HCT116 (cell line): ENCODE data around the gene C3orf20. TPM values are rescaled to one million over a fixed set of nuclear protein-coding genes. Genes with fewer than 3 reads are reported as not detected.

ENCODE experiments used
- ATAC-seq: fragments of 200-7000 bp; cut with Tn5 transposase; 2 replicates; pipeline ENCODE4 v1.9.1; 2020; ENCODE audit warnings: mild to moderate bottlenecking, moderate library complexity
- BruUV-seq: library from RNA; stranded (reverse); fragments of 400-500 nt; replicated peaks from 2 replicates; lab custom pipeline; 2021; lab: Mats Ljungman, UMichigan
- CTCF ChIA-PET: fragments of 300-600 bp; sonication (Branson Sonifier 250); formaldehyde crosslinking; loops from one replicate; lab custom pipeline; 2021; ENCODE audit warnings: antibody characterized with exemption; lab: Charles Lee
- POLR2A ChIA-PET: fragments of 300-600, 350-600 bp; sonication (Branson Sonifier 250); formaldehyde crosslinking; loops from one replicate; lab custom pipeline; 2021; ENCODE audit warnings: antibody characterized with exemption; lab: Charles Lee
- RAD21 ChIA-PET, 2 experiments: fragments of 300-600 bp; sonication (Branson Sonifier 250); formaldehyde crosslinking; loops; one replicate each; lab custom pipeline; 2023; ENCODE audit warnings: low total read pairs in 2 of 2; ENCODE audit not compliant: uncharacterized antibody in 2 of 2, unreplicated experiment in 2 of 2, low non-redundant PET in 1 of 2; lab: Charles Lee
- DNase-seq: peaks from one replicate; pipeline ENCODE4 v3.0.0-alpha.2; 2010; ENCODE audit warnings: low read depth, low spot score
- H2AFZ ChIP-seq: fragments of 200-600 bp; shearing (Covaris generic), sonication (generic); 2 replicates; pipeline ENCODE4 v1.6.1; 2017; ENCODE audit warnings: low read depth, mixed run types, mixed read lengths, antibody characterized with exemption, low read length; ENCODE audit not compliant: poor library complexity, severe bottlenecking
- H3K27ac ChIP-seq: 2 replicates; pipeline ENCODE4 v1.5.1; 2012; ENCODE audit warnings: low read depth, low read length
- H3K27me3 ChIP-seq: fragments of 200-600 bp; sonication (generic); 2 replicates; pipeline ENCODE4 v1.6.1; 2016; ENCODE audit warnings: mixed run types, low read length, mixed read lengths; ENCODE audit not compliant: insufficient read depth
- H3K36me3 ChIP-seq, 2 experiments: fragments of 200-500 bp in 1 of 2; fragments of 200-600 bp in 1 of 2; sonication (Bioruptor generic) in 1 of 2; sonication (generic) in 1 of 2; 2 replicates each; pipeline versions ENCODE4 v1.5.1 to v1.6.1; 2014 to 2016; ENCODE audit warnings: low read length in 2 of 2, inconsistent platforms in 1 of 2, mixed read lengths in 1 of 2, mixed run types in 1 of 2; ENCODE audit not compliant: insufficient read depth in 2 of 2, control insufficient read depth in 1 of 2
- H3K4me1 ChIP-seq, 2 experiments: fragments of 200-600 bp in 1 of 2; sonication (generic) in 1 of 2; 2 replicates each; pipeline versions ENCODE4 v1.5.1 to v1.6.1; 2012 to 2017; ENCODE audit warnings: low read length in 2 of 2, inconsistent platforms in 1 of 2, mild to moderate bottlenecking in 1 of 2, mixed read lengths in 1 of 2, mixed run types in 1 of 2, moderate library complexity in 1 of 2; ENCODE audit not compliant: insufficient read depth in 2 of 2, control insufficient read depth in 1 of 2
- H3K4me2 ChIP-seq: fragments of 200-600 bp; sonication (generic); 2 replicates; pipeline ENCODE4 v1.6.1; 2017; ENCODE audit warnings: mixed run types, low read length, mixed read lengths
- H3K4me3 ChIP-seq, 2 experiments: fragments of 200-600 bp in 1 of 2; sonication (generic) in 1 of 2; replicated peaks in 1 of 2; 2 replicates each; pipeline ENCODE4 v1.5.1; 2011 to 2016; ENCODE audit warnings: low read length in 2 of 2, control low read depth in 1 of 2, low read depth in 1 of 2, mild to moderate bottlenecking in 1 of 2, mixed read lengths in 1 of 2, mixed run types in 1 of 2
- H3K79me2 ChIP-seq: fragments of 200-600 bp; sonication (generic); 2 replicates; pipeline ENCODE4 v1.6.1; 2017; ENCODE audit warnings: mild to moderate bottlenecking, mixed run types, low read length, moderate library complexity, mixed read lengths; ENCODE audit not compliant: insufficient read depth
- H3K9ac ChIP-seq: fragments of 200-600 bp; sonication (generic); 2 replicates; pipeline ENCODE4 v1.6.1; 2016; ENCODE audit warnings: low read length, mixed read lengths
- H3K9me2 ChIP-seq: fragments of 200-600 bp; sonication (generic), shearing (Covaris generic); 2 replicates; pipeline ENCODE4 v1.6.1; 2017; ENCODE audit warnings: mixed run types, mild to moderate bottlenecking, moderate library complexity; ENCODE audit not compliant: insufficient read depth
- H3K9me3 ChIP-seq, 2 experiments: fragments of 200-500 bp in 1 of 2; fragments of 200-600 bp in 1 of 2; sonication (Bioruptor generic) in 1 of 2; sonication (generic) in 1 of 2; 2 replicates each; pipeline ENCODE4 v1.6.1; 2014 to 2017; ENCODE audit warnings: low read length in 2 of 2, mixed read lengths in 2 of 2, inconsistent platforms in 1 of 2, low read depth in 1 of 2, mild to moderate bottlenecking in 1 of 2, mixed run types in 1 of 2, moderate library complexity in 1 of 2; ENCODE audit not compliant: control insufficient read depth in 1 of 2, insufficient read depth in 1 of 2
- H4K20me1 ChIP-seq: fragments of 200-600 bp; sonication (generic), shearing (Covaris generic); 2 replicates; pipeline ENCODE4 v1.6.1; 2017; ENCODE audit warnings: mixed run types, mild to moderate bottlenecking, moderate library complexity; ENCODE audit not compliant: insufficient read depth
- ATF3 ChIP-seq: IDR thresholded peaks from 2 replicates; pipeline ENCODE4 v1.6.1; 2012
- CEBPB ChIP-seq: IDR thresholded peaks from 2 replicates; pipeline ENCODE4 v1.6.1; 2012; ENCODE audit warnings: low read depth
- ELF1 ChIP-seq: IDR thresholded peaks from 2 replicates; pipeline ENCODE4 v1.6.1; 2012; ENCODE audit warnings: low read depth, borderline replicate concordance
- JUND ChIP-seq: IDR thresholded peaks from 2 replicates; pipeline ENCODE4 v1.6.1; 2012
- POLR2AphosphoS5 ChIP-seq: IDR thresholded peaks from 2 replicates; pipeline ENCODE4 v1.6.1; 2011; ENCODE audit warnings: mild to moderate bottlenecking, low read depth, low read length, moderate library complexity
- RAD21 ChIP-seq: IDR thresholded peaks from 2 replicates; pipeline ENCODE4 v1.6.1; 2012; ENCODE audit warnings: low read depth, mild to moderate bottlenecking
- REST ChIP-seq: IDR thresholded peaks from 2 replicates; pipeline ENCODE4 v1.6.1; 2012; ENCODE audit warnings: low read depth
- SP1 ChIP-seq: IDR thresholded peaks from 2 replicates; pipeline ENCODE4 v1.6.1; 2012; ENCODE audit warnings: low read depth
- SRF ChIP-seq: IDR thresholded peaks from 2 replicates; pipeline ENCODE4 v1.6.1; 2012; ENCODE audit warnings: low read depth
- TCF7L2 ChIP-seq: IDR thresholded peaks from 2 replicates; pipeline ENCODE4 v1.7.0; 2011; ENCODE audit warnings: borderline replicate concordance, inconsistent platforms; ENCODE audit not compliant: insufficient read depth, insufficient read length; ENCODE audit errors: extremely low read depth
- ZNF274 ChIP-seq: fragments of 200-500 bp; sonication (Bioruptor generic); IDR thresholded peaks from 2 replicates; pipeline ENCODE4 v1.6.1; 2014; ENCODE audit warnings: mild to moderate bottlenecking, low read depth, low read length, inconsistent platforms
- intact Hi-C: fragments of 100-400 bp; cut with micrococcal nuclease; formaldehyde crosslinking; loops from 2 replicates; pipeline ENCODE4 v1.10.0; 2022
- total RNA-seq: library from RNA; stranded (reverse); gene quantifications from one replicate; pipeline ENCODE4 v1.2.1, GENCODE V29; 2021; ENCODE audit not compliant: unreplicated experiment

Gene C3orf20
- total RNA-seq, 1 experiment from 2014 or later = 0.20 TPM

GRCh38 chr3:14664170-14664569 is 10.8 kb upstream of the C3orf20 start (continued):
- TF ChIP-seq POLR2AphosphoS5 (no peak), CEBPB (no peak), SRF (no peak), TCF7L2 (no peak)

GRCh38 chr3:14672588-14672987 is 2.4 kb upstream of the C3orf20 start:
- no peaks in the 10 kb centered on the region for H3K79me2 ChIP-seq
- H4K20me1 ChIP-seq = no peaks in the 10 kb centered on the region
- no TSS peak for BruUV-seq
- TF ChIP-seq REST (no peak), ATF3 (no peak), ZNF274 (no peak), RAD21 (no peak), JUND (no peak), SP1 (no peak), POLR2AphosphoS5 (no peak), ELF1 (no peak)
- no peak for DNase-seq
- H3K27ac ChIP-seq = no peak overlapping the region
- POLR2A ChIA-PET = no interaction called here
- ATAC-seq = no peak
- H3K9me2 ChIP-seq = no peaks in the 10 kb centered on the region
- intact Hi-C loops = loop anchor here (2.0 kb wide), 1 partner anchor 108 kb away; no protein-coding TSS in a partner anchor
- CTCF ChIA-PET = interaction anchor here (0.7 to 4.8 kb wide), 5 partner anchors 16 to 248 kb away, joined by 3 to 58 read pairs (median 6); partner anchors contain the start of gene CCDC174
- no peaks in the 10 kb centered on the region for H3K4me1 ChIP-seq
- H3K36me3 ChIP-seq = peaks cover 14 to 46% of the 10 kb centered on the region in 2 experiments; a peak in 3 of 4 replicates
- no peak overlapping the region for H3K4me3 ChIP-seq
- no peaks in the 10 kb centered on the region for H3K9me3 ChIP-seq
- no peak overlapping the region for H3K9ac ChIP-seq
- RAD21 ChIA-PET = no interaction called here
- no peak overlapping the region for H2AFZ ChIP-seq
- no peak overlapping the region for H3K4me2 ChIP-seq
- H3K27me3 ChIP-seq = no peaks in the 10 kb centered on the region
